CD14-positive monocyte (primary cell): Measurements from ENCODE around the gene WDFY4. TPM values are rescaled to one million over a fixed set of nuclear protein-coding genes. Genes with fewer than 3 reads are reported as not detected.

Experiments
- DNase-seq, 3 donors: peaks; one replicate each; pipeline ENCODE4 v3.0.0-alpha.2; 2011 to 2022
- H2AFZ ChIP-seq: 2 replicates; pipeline ENCODE4 v1.6.0; 2012; ENCODE audit warnings: mild to moderate bottlenecking, low read depth, low read length, inconsistent platforms; ENCODE audit not compliant: insufficient read depth, poor library complexity, severe bottlenecking
- H3K27ac ChIP-seq, 2 donors: 1 replicate in 1 of 2; 2 replicates in 1 of 2; pipeline ENCODE4 v1.5.1; 2012 to 2013; ENCODE audit warnings: low read length in 2 of 2, control low read depth in 1 of 2, inconsistent platforms in 1 of 2, low read depth in 1 of 2, mild to moderate bottlenecking in 1 of 2
- H3K27me3 ChIP-seq, 2 donors: one replicate each; pipeline versions ENCODE4 v1.6.0 to v1.6.1; 2011 to 2013; ENCODE audit warnings: low read length in 2 of 2; ENCODE audit not compliant: control insufficient read depth in 2 of 2, insufficient read depth in 2 of 2
- H3K36me3 ChIP-seq, 2 donors: replicated peaks in 1 of 2; 1 replicate in 1 of 2; 2 replicates in 1 of 2; pipeline versions ENCODE4 v1.5.1 to v1.6.1; 2012 to 2013; ENCODE audit warnings: low read length in 2 of 2, control low read depth in 1 of 2, inconsistent platforms in 1 of 2, mild to moderate bottlenecking in 1 of 2; ENCODE audit not compliant: insufficient read depth in 2 of 2, control insufficient read depth in 1 of 2
- H3K4me1 ChIP-seq, 2 donors: 1 replicate in 1 of 2; 2 replicates in 1 of 2; pipeline versions ENCODE4 v1.5.1 to v1.6.1; 2012 to 2013; ENCODE audit warnings: low read length in 2 of 2, control low read depth in 1 of 2, inconsistent platforms in 1 of 2, mild to moderate bottlenecking in 1 of 2, moderate library complexity in 1 of 2; ENCODE audit not compliant: insufficient read depth in 2 of 2, control insufficient read depth in 1 of 2
- H3K4me2 ChIP-seq: replicated peaks from 2 replicates; pipeline ENCODE3; 2012; ENCODE audit warnings: low read length, moderate library complexity, mild to moderate bottlenecking; ENCODE audit not compliant: poor library complexity, severe bottlenecking; ENCODE audit errors: extremely low read depth
- H3K4me3 ChIP-seq, 3 experiments: fragments of 200-600 bp in 1 of 3; sonication (generic) in 1 of 3; replicated peaks in 1 of 3; 1 replicate in 2 of 3; 2 replicates in 1 of 3; pipeline ENCODE4 v1.5.1; 2011 to 2013; ENCODE audit warnings: low read length in 3 of 3, mild to moderate bottlenecking in 3 of 3, control low read depth in 2 of 3, low read depth in 2 of 3, inconsistent platforms in 1 of 3, moderate library complexity in 1 of 3
- H3K79me2 ChIP-seq: 2 replicates; pipeline ENCODE4 v1.6.0; 2012; ENCODE audit warnings: mild to moderate bottlenecking, control low read depth, inconsistent platforms, low read length, moderate library complexity; ENCODE audit not compliant: insufficient read depth
- H3K9ac ChIP-seq: 2 replicates; pipeline ENCODE4 v1.6.0; 2017; ENCODE audit warnings: low read length, mild to moderate bottlenecking; ENCODE audit not compliant: insufficient read depth, poor library complexity, severe bottlenecking
- H3K9me3 ChIP-seq, 2 donors: replicated peaks in 1 of 2; 1 replicate in 1 of 2; 2 replicates in 1 of 2; pipeline versions ENCODE4 v1.5.1 to v1.6.1; 2012 to 2013; ENCODE audit warnings: low read length in 2 of 2, control low read depth in 1 of 2; ENCODE audit not compliant: control insufficient read depth in 1 of 2, insufficient read depth in 1 of 2
- H4K20me1 ChIP-seq: 2 replicates; pipeline ENCODE4 v1.6.0; 2012; ENCODE audit warnings: mild to moderate bottlenecking, low read length, control low read depth, moderate library complexity; ENCODE audit not compliant: insufficient read depth
- H3K27ac Mint-ChIP-seq, 7 donors: one replicate each; pipeline ENCODE4 v1.8.0; 2020; ENCODE audit warnings: mild to moderate bottlenecking in 7 of 7, mixed read lengths in 7 of 7, moderate library complexity in 6 of 7, inconsistent platforms in 2 of 7
- H3K27me3 Mint-ChIP-seq, 3 donors: one replicate each; pipeline ENCODE4 v1.8.0; 2021 to 2022; ENCODE audit warnings: low read depth in 3 of 3, mild to moderate bottlenecking in 3 of 3, mixed read lengths in 3 of 3, moderate library complexity in 3 of 3, inconsistent platforms in 1 of 3
- H3K36me3 Mint-ChIP-seq, 2 donors: one replicate each; pipeline ENCODE4 v1.8.0; 2020; ENCODE audit warnings: mixed read lengths in 2 of 2, inconsistent platforms in 1 of 2, mild to moderate bottlenecking in 1 of 2
- H3K4me1 Mint-ChIP-seq: one replicate; pipeline ENCODE4 v1.8.0; 2020; ENCODE audit warnings: mild to moderate bottlenecking, mixed read lengths
- H3K4me3 Mint-ChIP-seq, 2 donors: one replicate each; pipeline ENCODE4 v1.8.0; 2020; ENCODE audit warnings: mild to moderate bottlenecking in 2 of 2, mixed read lengths in 2 of 2, moderate library complexity in 1 of 2
- H3K9me3 Mint-ChIP-seq, 7 donors: one replicate each; pipeline ENCODE4 v1.8.0; 2020 to 2022; ENCODE audit warnings: mixed read lengths in 7 of 7, mild to moderate bottlenecking in 6 of 7, moderate library complexity in 6 of 7, inconsistent platforms in 2 of 7
- CTCF ChIP-seq: fragments of 200-600 bp; IDR thresholded peaks from one replicate; pipeline ENCODE4 v1.8.0; 2022; ENCODE audit warnings: antibody characterized with exemption, mild to moderate bottlenecking
- WGBS: methylation state at CpG from one replicate; pipeline ENCODE4 v1.1.5; 2013; ENCODE audit warnings: missing lambda C conversion rate; ENCODE audit not compliant: insufficient coverage; 5-methylcytosine and 5-hydroxymethylcytosine counted together
- intact Hi-C, 2 donors: fragments of 100-400 bp; cut with micrococcal nuclease; formaldehyde crosslinking; loops; one replicate each; pipeline versions ENCODE4 v1.15.0 to v1.15.1; 2023
- polyA plus RNA-seq, 3 donors: library from polyadenylated mRNA; depleted of rRNA in 1 of 3; unstranded in 2 of 3; stranded (reverse) in 1 of 3; fragments of 300-500 nt in 2 of 3; fragments of >200 nt in 1 of 3; fragmentation: Illumina TruSeq in 2 of 3; gene quantifications; 1 replicate in 2 of 3; 2 replicates in 1 of 3; pipeline ENCODE4 v1.2.3, GENCODE V29; 2012 to 2021

WDFY4 gene
- polyA plus RNA-seq, 3 donors: 7.5 to 36.1 (median 9.8) TPM

DNA sequence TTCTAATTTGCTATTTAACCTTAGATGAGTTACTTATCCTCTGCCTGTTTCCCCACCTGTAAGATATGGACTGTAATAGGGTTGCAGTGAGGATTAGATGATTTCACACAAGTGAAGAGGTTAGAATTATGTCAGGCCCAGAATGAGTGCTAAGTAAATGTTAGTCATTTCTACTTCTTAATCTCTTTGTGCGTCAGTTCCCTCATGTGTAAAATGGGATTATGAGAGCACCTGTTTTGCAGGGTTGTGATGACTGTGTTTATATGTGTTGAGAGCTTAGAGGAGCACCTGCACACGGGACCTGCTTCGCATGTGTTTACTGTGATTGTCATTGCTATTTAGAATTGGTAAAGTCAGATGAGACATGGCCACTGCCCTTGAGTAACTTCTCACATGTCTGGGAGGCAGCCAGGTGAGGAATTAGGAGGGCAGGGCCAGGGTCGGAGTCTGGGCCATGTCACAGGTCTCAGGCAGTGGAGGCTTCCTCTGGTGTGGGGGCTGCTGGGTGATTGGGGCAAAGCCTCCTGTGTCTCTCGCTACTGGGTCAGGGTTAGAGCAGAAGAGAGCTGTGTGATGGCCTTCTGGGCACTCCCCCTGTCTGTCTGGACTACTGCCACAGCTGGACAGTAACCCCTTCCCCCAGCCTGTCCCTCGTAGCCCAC is 106.7 kb downstream of the WDFY4 start:
- WGBS: 100% methylated on average over 5 of the region's 6 CpGs
- Mint-ChIP-seq H3K27ac (peak overlapping the region in 5 of 7 donors; percentile 19 to 94 (median 58)), H3K27me3 (peaks cover 0 to 2% (median 0%) of the 10 kb centered on the region in 3 donors), H3K36me3 (peaks cover 46 to 50% of the 10 kb centered on the region in 2 donors), H3K4me1 (peaks cover 41% of the 10 kb centered on the region), H3K4me3 (no peak overlapping the region), H3K9me3 (peaks cover 0 to 8% (median 0%) of the 10 kb centered on the region in 7 donors)
- Histone ChIP-seq H3K4me1 (peaks cover 32 to 41% of the 10 kb centered on the region in 2 donors), H2AFZ (no peak overlapping the region), H3K9ac (no peak overlapping the region), H3K27me3 (no peaks in the 10 kb centered on the region), H4K20me1 (no peaks in the 10 kb centered on the region), H3K79me2 (no peaks in the 10 kb centered on the region), H3K4me2 (no peak overlapping the region), H3K36me3 (peaks cover 71 to 83% of the 10 kb centered on the region in 2 donors), H3K4me3 (no peak overlapping the region), H3K9me3 (no peaks in the 10 kb centered on the region), H3K27ac (peak overlapping the region in 1 of 2 donors; percentile 85)
- intact Hi-C loops: no loop called here
- no peak for DNase-seq
- no peak for TF ChIP-seq CTCF

GRCh38 chr10:48792121-48792520 is 107.4 kb downstream of the WDFY4 start:
- H3K27ac Mint-ChIP-seq: peak overlapping the region in 5 of 7 donors; percentile 5 to 81 (median 15)
- Histone ChIP-seq H3K27me3 (no peaks in the 10 kb centered on the region), H4K20me1 (no peaks in the 10 kb centered on the region), H3K4me3 (no peak overlapping the region), H3K27ac (peak overlapping the region in 1 of 2 donors; percentile 85), H3K79me2 (no peaks in the 10 kb centered on the region), H2AFZ (no peak overlapping the region), H3K9me3 (no peaks in the 10 kb centered on the region), H3K36me3 (peaks cover 78 to 90% of the 10 kb centered on the region in 2 donors), H3K9ac (no peak overlapping the region), H3K4me2 (no peak overlapping the region), H3K4me1 (peaks cover 24 to 33% of the 10 kb centered on the region in 2 donors)
- H3K27me3 Mint-ChIP-seq: peaks cover 0 to 2% (median 0%) of the 10 kb centered on the region in 3 donors
- 93% methylated on average over 3 of the region's 3 CpGs for WGBS
- H3K9me3 Mint-ChIP-seq: peaks cover 0 to 5% (median 0%) of the 10 kb centered on the region in 7 donors
- intact Hi-C loops: no loop called here
- peaks cover 34% of the 10 kb centered on the region for H3K4me1 Mint-ChIP-seq
- no peak overlapping the region for H3K4me3 Mint-ChIP-seq
- H3K36me3 Mint-ChIP-seq: peaks cover 44 to 50% of the 10 kb centered on the region in 2 donors
- TF ChIP-seq CTCF: no peak
- no peak for DNase-seq
